Measurements from ENCODE around the gene ATP2B3.

Gene ATP2B3

GRCh38 chrX:153549231-153549630 lies 31.8 kb downstream of the ATP2B3 start:
- no peaks in the 10 kb centered on the region for H3K9me3 ChIP-seq (ENCODE audit: insufficient read depth, low read length)
- no peak overlapping the region for H3K4me2 ChIP-seq (ENCODE audit: low read depth, low read length, poor library complexity, severe bottlenecking)
- H3K9me2 ChIP-seq (replicated peaks; ENCODE audit: insufficient read depth, low read length), result no peaks in the 10 kb centered on the region
- H4K20me1 ChIP-seq (ENCODE audit: low read depth, low read length), result no peaks in the 10 kb centered on the region
- H3K9ac ChIP-seq (ENCODE audit: low read length), result no peak overlapping the region
- H3K4me3 ChIP-seq (ENCODE audit: insufficient read depth, low read length, poor library complexity, severe bottlenecking), result no peak overlapping the region
- no peak overlapping the region for H2AFZ ChIP-seq (ENCODE audit: low read depth, low read length, severe bottlenecking)
- no peaks in the 10 kb centered on the region for H3K36me3 ChIP-seq (ENCODE audit: low read length)
- TF ChIP-seq, protein P1, sequence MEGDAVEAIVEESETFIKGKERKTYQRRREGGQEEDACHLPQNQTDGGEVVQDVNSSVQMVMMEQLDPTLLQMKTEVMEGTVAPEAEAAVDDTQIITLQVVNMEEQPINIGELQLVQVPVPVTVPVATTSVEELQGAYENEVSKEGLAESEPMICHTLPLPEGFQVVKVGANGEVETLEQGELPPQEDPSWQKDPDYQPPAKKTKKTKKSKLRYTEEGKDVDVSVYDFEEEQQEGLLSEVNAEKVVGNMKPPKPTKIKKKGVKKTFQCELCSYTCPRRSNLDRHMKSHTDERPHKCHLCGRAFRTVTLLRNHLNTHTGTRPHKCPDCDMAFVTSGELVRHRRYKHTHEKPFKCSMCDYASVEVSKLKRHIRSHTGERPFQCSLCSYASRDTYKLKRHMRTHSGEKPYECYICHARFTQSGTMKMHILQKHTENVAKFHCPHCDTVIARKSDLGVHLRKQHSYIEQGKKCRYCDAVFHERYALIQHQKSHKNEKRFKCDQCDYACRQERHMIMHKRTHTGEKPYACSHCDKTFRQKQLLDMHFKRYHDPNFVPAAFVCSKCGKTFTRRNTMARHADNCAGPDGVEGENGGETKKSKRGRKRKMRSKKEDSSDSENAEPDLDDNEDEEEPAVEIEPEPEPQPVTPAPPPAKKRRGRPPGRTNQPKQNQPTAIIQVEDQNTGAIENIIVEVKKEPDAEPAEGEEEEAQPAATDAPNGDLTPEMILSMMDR (IDR thresholded peaks at IDR 0.05; ENCODE audit: insufficient read depth, low read length, poor library complexity, severe bottlenecking), result no peak
- no peak for TF ChIP-seq EZH2phosphoT487 (conservative IDR thresholded peaks at IDR 0.05; ENCODE audit: low read length)
- no peaks in the 10 kb centered on the region for H3K27me3 ChIP-seq (ENCODE audit: low read length)
- no peaks in the 10 kb centered on the region for H3K79me2 ChIP-seq (ENCODE audit: insufficient read depth, low read length)
- H3F3A ChIP-seq (ENCODE audit: insufficient read depth), result no peaks in the 10 kb centered on the region
- H3K27ac ChIP-seq (ENCODE audit: low read depth, low read length), result no peak overlapping the region

- Histone ChIP-seq H3K27ac (ENCODE audit: low read depth, low read length) (no peak overlapping the region), H3K4me3 (ENCODE audit: insufficient read depth, low read length, poor library complexity, severe bottlenecking) (no peak overlapping the region), H3F3A (ENCODE audit: insufficient read depth) (no peaks in the 10 kb centered on the region), H3K27me3 (ENCODE audit: low read length) (no peaks in the 10 kb centered on the region), H3K9me3 (ENCODE audit: insufficient read depth, low read length) (no peaks in the 10 kb centered on the region), H3K4me2 (ENCODE audit: low read depth, low read length, poor library complexity, severe bottlenecking) (no peak overlapping the region), H3K79me2 (ENCODE audit: insufficient read depth, low read length) (no peaks in the 10 kb centered on the region), H3K36me3 (ENCODE audit: low read length) (no peaks in the 10 kb centered on the region), H2AFZ (ENCODE audit: low read depth, low read length, severe bottlenecking) (no peak overlapping the region), H3K9me2 (replicated peaks; ENCODE audit: insufficient read depth, low read length) (no peaks in the 10 kb centered on the region), H3K9ac (ENCODE audit: low read length) (no peak overlapping the region), H4K20me1 (ENCODE audit: low read depth, low read length) (no peaks in the 10 kb centered on the region)
- TF ChIP-seq, protein P1 (IDR thresholded peaks at IDR 0.05; ENCODE audit: insufficient read depth, low read length, poor library complexity, severe bottlenecking), result no peak
These were observed 32.4 kb downstream of the ATP2B3 start for GRCh38 chrX:153549807-153550206.

- no peaks in the 10 kb centered on the region for H4K20me1 ChIP-seq (ENCODE audit: low read depth, low read length)
- no peaks in the 10 kb centered on the region for H3K79me2 ChIP-seq (ENCODE audit: insufficient read depth, low read length)
- no peak overlapping the region for H3K27ac ChIP-seq (ENCODE audit: low read depth, low read length)
- no peak for TF ChIP-seq EZH2phosphoT487 (conservative IDR thresholded peaks at IDR 0.05; ENCODE audit: low read length)
- TF ChIP-seq, protein P1 (IDR thresholded peaks at IDR 0.05; ENCODE audit: insufficient read depth, low read length, poor library complexity, severe bottlenecking), result no peak
- no peak overlapping the region for H3K4me2 ChIP-seq (ENCODE audit: low read depth, low read length, poor library complexity, severe bottlenecking)
- H3K4me3 ChIP-seq (ENCODE audit: insufficient read depth, low read length, poor library complexity, severe bottlenecking), result no peak overlapping the region
- H3K9ac ChIP-seq (ENCODE audit: low read length), result no peak overlapping the region
- no peaks in the 10 kb centered on the region for H3K9me3 ChIP-seq (ENCODE audit: insufficient read depth, low read length)
- H3K27me3 ChIP-seq (ENCODE audit: low read length), result no peaks in the 10 kb centered on the region
- no peaks in the 10 kb centered on the region for H3F3A ChIP-seq (ENCODE audit: insufficient read depth)
- no peak overlapping the region for H2AFZ ChIP-seq (ENCODE audit: low read depth, low read length, severe bottlenecking)
- H3K36me3 ChIP-seq (ENCODE audit: low read length), result no peaks in the 10 kb centered on the region
- no peaks in the 10 kb centered on the region for H3K9me2 ChIP-seq (replicated peaks; ENCODE audit: insufficient read depth, low read length)
These were observed 33.7 kb downstream of the ATP2B3 start for GRCh38 chrX:153551135-153551534.

Measured in SU-DHL-6 (cell line).